H1 (cell line): Measurements from ENCODE around the gene TAF15. TPM values are rescaled to one million over a fixed set of nuclear protein-coding genes. Genes with fewer than 3 reads are reported as not detected.

Experiments used
- CHD1 ChIP-seq: IDR thresholded peaks from 2 replicates; pipeline ENCODE4 v1.6.1; 2012; ENCODE audit warnings: low read depth, low read length, improper control_type of control experiment
- EZH2 ChIP-seq: fragments of 200-600 bp; sonication (generic); IDR thresholded peaks from 2 replicates; pipeline ENCODE4 v1.7.1; 2012; ENCODE audit warnings: low read depth, mild to moderate bottlenecking, moderate library complexity, low read length, inconsistent platforms; ENCODE audit not compliant: severe bottlenecking
- MAFK ChIP-seq: IDR thresholded peaks from 2 replicates; pipeline ENCODE4 v1.6.1; 2012; ENCODE audit warnings: low read depth, mild to moderate bottlenecking, improper control_type of control experiment, low read length
- PHF8 ChIP-seq: fragments of 200-600 bp; sonication (generic); conservative IDR thresholded peaks from 2 replicates; pipeline ENCODE4 v1.7.1; 2012; ENCODE audit warnings: low read depth, mild to moderate bottlenecking, inconsistent platforms, low read length, moderate library complexity
- TAF1 ChIP-seq: IDR thresholded peaks from 2 replicates; pipeline ENCODE4 v1.6.1; 2011; ENCODE audit warnings: mild to moderate bottlenecking, low read depth, low read length
- TCF12 ChIP-seq: IDR thresholded peaks from 2 replicates; pipeline ENCODE4 v1.6.1; 2011; ENCODE audit warnings: low read depth, mild to moderate bottlenecking, low read length
- polyA plus RNA-seq, 7 experiments: library from polyadenylated mRNA; depleted of rRNA in 3 of 7; stranded (reverse) in 5 of 7; unstranded in 2 of 7; fragments of >200 nt in 5 of 7; fragments of 200-250 nt in 2 of 7; gene quantifications; 1 replicate in 5 of 7; 2 replicates in 1 of 7; 4 replicates in 1 of 7; pipeline versions ENCODE4 v1.2.1 to v1.2.3, GENCODE V29; 2011 to 2013; ENCODE audit warnings: missing spikeins in 2 of 7, mixed read lengths in 2 of 7
- total RNA-seq: library from RNA; stranded (reverse); fragmentation: NEBNext Ultra II Directional; extraction: Animal tissue kit (Norgen Biotek cat#: 25700); gene quantifications from 2 replicates; pipeline ENCODE4 v1.2.1, GENCODE V29; 2021

TAF15 gene
- total and polyA plus RNA-seq, 2 of the 8 experiments (the other 6 are each of a cell fraction or from before 2014, with no cell fraction given) = 80.1 to 338 TPM

DNA sequence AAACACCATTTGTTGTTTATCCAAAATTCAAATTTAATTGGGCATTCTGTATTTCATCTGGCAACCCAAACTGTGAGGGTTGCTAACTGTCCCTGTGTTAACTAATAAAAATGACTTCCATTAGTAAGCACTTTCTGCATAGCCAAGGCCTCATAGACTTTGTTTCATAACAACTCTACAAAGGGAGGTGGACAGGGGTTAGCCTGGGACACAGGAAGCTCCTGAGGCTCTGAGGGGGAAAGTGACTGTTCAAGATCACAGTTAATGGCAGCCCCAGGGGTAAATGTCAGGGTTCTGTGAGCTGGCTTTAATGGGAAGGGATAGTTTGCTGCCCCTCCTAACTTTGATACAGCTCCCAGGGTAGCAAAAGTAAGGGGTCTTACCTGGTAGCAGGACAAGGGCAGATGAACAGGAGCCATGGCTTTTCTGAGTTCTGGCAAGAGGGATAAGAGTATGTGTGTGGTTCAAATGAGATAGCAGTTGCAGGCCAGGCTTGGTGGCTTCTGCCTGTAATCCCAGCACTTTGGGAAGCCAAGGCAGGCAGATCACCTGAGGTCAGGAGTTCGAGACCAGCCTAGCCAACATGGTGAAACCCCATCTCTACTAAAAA is 57.2 kb downstream of the TAF15 start (continued):
- no peak for TF ChIP-seq CHD1
- TF ChIP-seq MAFK = no peak
- TF ChIP-seq TAF1 = no peak
- TF ChIP-seq EZH2 = no peak
- TF ChIP-seq TCF12 = no peak
- TF ChIP-seq PHF8 = no peak
